Measurements from ENCODE around the gene RNF135.
"Not testable (repeated sequence)": the region's sequence is repeated elsewhere in the genome, so short reads cannot be mapped to it uniquely, and the experiment has no call there.

Gene RNF135

DNA sequence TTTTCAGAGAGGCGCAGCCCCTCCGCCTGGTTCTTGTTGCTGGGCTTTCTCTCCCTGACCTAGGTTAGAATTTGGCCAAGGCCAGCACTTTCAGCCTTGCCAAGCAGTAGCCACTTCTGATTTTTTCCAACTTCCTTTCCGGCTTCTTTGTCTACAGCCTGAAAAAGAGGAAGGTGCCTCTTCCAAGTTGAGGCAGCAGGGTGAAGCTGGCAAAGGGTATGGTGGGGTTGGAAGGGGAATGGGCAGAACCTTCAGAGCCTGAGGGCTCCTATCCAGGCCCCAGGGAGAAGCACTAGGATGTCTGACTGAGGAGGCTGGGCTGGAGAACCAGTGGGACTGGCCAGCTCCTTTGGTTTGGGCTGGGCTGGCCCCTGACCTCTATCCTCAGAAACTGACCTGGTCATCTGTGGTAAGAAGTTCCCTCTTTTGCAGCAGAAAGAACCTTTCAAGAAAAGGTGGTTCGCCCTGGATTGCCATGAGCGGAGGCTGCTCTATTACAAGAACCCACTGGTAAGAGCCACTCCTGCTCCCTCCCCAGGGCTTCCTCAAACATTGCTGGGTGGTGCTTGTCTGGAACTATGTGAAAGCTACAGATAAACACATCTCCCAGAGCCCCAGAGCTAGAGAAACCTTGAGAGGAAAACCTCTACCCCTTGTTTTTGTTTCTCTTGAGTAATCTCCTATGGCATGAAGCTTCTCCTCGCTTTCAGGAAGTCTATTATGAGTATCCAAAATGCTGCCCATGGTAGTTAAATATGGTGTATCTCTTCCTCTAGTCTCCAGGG is 16.6 kb upstream of the RNF135 start:
- no peak for DNase-seq (ENCODE audit: low read depth in 3 of 3)

DNA sequence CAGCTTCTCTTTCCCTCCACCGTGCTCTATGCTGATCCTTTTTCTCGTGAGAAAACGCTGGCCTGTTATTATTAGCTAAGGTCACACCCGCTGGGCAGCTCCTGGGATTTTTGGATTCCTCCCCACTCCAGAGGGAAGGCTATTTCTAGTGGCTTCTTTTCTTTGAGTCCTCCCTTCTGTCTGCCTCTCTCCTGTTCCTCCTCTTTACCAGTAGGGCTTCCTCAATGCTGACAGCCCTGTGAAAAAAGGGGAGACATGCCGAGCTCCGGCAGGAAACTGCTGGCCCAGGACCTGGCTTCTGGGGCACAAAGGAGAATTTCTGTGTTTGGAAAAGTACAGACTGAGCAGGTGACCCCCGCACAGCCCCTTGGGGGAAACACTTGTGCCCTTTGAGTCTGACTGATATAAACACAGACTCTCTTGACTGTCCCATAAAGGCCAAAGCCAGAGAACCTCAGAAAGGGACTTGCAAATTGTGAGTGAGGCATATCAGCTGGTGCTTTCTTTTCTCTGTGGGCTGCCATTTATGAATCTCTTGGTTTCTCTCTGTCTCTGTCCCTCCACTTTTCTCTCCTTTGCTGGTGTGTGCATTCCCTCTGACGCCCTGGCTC is 14.0 kb upstream of the RNF135 start:
- DNase-seq (ENCODE audit: low read depth in 3 of 3): no peak

DNA sequence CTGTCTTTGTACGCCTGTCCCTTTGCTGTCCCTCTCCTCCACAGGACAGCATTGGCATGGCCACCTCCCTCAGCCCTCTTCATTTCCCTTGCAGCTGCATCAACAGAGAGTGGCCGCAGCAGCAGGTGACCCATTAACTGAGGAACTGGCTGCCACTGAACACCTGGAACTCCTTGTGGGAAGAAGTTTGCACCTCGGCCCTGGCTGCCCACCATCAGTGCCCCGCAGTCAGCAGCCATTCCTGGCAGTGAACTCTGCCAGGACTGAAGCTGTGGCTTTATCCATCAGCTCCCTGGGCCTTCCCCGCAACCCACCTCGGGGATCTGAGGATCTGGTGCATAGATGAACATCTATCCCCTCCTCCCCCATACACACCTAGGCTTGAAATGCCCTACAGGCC is 13.1 kb upstream of the RNF135 start:
- no peak for DNase-seq (ENCODE audit: low read depth in 3 of 3)

GRCh38 chr17:30958187-30958586 is 12.7 kb upstream of the RNF135 start:
- DNase-seq (ENCODE audit: low read depth in 3 of 3): no peak

- DNase-seq (ENCODE audit: low read depth in 3 of 3): no peak
Observed at GRCh38 chr17:30961209-30962188, 9.3 kb upstream of the RNF135 start.

GRCh38 chr17:30964312-30964711 is 6.5 kb upstream of the RNF135 start:
- not testable (repeated sequence) for DNase-seq (ENCODE audit: low read depth in 3 of 3)

DNA sequence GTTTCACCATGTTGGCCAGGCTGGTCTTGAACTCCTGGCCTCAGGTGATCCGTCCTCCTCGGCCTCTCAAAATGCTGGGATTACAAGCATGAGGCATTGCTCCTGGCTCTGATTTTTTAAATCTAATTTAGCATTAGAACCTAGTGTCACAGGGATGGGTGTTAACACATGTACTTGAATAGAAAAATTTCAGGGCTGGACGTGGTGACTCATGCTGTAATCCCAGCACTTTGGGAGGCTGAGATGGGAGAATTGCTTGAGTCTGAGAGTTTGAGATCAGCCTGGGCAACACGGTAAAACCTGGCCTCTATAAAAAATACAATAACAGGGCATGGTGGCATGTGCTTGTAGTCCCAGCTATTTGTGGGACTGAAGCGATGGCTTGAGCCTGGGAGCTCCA is 6.0 kb upstream of the RNF135 start:
- DNase-seq (ENCODE audit: low read depth in 3 of 3): no peak

GRCh38 chr17:30965686-30966085 is 5.2 kb upstream of the RNF135 start:
- no peak for DNase-seq (ENCODE audit: low read depth in 3 of 3)

GRCh38 chr17:30967911-30968310 is 2.9 kb upstream of the RNF135 start:
- DNase-seq (ENCODE audit: low read depth in 3 of 3): not testable (repeated sequence)

DNA sequence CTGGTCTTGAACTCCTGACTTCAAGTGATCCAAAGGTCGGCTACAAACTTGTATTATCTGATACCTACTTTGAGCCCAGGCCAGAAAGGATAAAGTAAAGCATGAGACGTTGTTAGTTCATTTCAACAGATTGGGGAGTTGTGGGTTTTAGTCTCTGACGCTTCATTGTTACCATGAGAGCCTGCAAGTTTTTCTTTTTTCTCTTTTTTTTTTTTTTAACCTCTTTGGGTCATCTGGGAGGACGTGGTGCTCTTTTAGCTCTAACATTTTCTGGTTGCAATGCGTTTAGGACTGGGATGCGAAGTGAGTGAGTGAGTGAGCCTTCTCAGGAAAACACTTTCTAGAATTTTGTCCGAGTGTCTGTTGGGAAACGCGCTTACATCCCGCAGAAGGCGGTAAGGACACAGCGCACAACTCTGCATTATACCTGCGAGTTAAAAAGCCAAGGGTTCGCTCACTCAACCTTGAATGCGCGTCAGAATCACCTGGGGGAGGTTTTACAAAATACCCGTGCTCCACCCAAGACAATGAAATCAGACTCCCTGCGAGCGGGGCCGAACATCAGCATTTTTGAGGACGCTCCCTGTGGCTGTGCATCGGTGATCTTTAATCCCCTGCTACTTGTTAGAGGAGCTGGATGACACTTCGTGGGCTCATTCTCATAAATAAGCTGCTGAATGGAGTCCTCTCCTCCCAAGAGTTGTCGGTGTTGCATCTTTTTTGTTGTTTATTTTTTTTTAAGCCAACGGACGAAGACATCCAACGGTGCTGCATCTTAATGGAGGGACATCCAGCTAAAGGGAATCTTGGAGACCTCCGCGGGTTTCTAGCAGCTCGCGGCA is 629 bp upstream of the RNF135 start:
- DNase-seq (ENCODE audit: low read depth in 3 of 3): no peak

GRCh38 chr17:30975042-30975820 is 4.4 kb downstream of the RNF135 start:
- no peak for DNase-seq (ENCODE audit: low read depth in 3 of 3)

- not testable (repeated sequence) for DNase-seq (ENCODE audit: low read depth in 3 of 3)
Observed at GRCh38 chr17:30979919-30980318, 9.1 kb downstream of the RNF135 start.

DNA sequence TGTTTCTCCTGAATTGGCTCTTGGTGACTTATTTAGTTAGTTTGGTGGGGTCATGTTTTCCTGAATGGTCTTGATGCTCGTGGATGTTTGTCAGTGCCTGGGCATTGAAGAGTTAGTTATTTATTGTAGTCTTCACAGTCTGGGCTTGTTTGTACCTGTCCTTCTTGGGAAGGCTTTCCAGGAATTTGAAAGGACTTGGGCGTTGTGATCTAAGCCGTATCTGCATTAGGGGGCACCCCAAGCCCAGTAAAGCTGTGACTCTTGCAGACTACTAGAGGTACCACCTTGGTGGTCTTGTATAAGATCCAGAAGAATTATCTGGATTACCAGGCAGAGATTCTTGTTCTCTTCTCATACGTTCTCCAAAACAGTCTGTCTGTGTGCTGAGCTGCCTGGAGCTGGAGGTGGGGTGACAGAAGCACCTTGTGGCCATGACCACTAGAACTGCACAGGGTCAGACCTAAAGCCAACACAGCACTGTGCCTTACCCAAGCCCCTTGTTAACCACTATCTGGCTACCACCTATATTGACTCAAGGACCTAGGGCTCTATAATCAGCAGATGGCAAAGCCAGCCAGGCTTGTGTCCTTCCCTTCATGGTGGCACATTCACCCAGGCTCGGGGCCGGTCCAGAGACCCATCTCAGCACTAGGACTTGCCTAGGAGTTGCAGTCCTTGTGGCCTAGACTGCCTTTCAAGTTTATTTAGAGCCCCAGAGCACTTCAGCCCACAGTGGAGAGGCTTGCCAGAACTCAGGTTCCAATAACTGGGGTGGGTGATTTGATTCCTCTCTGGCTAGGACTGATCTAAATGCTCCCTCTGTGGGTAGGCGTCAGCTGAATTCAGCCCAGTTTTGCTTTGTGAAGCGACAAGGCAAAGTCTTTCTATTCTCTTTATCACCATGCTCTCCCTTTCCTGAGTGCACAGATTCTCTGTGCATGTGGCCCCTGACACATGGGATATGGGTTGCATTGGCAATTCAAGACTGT is 11.0 kb downstream of the RNF135 start:
- no peak for DNase-seq (ENCODE audit: low read depth in 3 of 3)

DNA sequence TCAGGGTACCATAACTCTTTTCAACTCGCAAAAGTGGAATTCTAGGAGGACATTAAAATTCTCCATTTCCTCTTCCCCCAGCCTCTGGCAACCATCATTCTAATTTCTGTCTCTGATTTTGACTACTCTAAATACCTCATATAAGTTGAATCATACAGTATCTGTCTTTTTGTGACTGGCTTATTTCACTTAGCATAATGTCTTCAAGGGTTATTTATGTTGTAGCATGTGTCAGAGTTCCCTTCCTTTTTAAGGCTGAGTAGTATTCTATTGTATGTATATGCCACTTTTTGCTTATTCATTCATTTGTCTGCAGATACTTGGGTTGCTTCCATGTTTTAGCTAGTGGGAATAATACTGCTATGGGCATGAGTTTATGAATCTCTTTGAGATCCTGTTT is 12.0 kb downstream of the RNF135 start:
- no peak for DNase-seq (ENCODE audit: low read depth in 3 of 3)

GRCh38 chr17:30990458-30990857 is 19.6 kb downstream of the RNF135 start:
- no peak for DNase-seq (ENCODE audit: low read depth in 3 of 3)

DNA sequence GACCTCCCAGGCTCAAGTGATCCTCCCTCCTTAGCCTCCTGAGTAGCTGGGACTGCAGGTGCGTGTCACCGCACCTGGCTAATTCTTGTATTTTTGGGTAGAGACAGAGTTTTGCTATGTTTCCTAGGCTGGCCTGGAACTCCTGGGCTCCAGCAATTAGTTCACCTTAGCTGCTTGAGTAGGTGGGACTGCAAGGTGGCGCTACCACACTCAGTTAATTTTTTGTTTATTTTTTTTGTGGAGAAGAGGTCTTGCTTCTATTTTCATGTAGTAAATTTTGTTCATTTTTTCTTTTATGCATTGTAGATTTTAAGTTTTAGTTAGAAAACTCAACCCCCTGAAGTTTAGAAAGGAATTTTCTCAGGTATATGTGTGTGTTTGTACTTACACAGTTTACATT is 21.7 kb downstream of the RNF135 start:
- no peak for DNase-seq (ENCODE audit: low read depth in 3 of 3)

GRCh38 chr17:30995347-30995746 is 24.5 kb downstream of the RNF135 start:
- no peak for DNase-seq (ENCODE audit: low read depth in 3 of 3)

DNA sequence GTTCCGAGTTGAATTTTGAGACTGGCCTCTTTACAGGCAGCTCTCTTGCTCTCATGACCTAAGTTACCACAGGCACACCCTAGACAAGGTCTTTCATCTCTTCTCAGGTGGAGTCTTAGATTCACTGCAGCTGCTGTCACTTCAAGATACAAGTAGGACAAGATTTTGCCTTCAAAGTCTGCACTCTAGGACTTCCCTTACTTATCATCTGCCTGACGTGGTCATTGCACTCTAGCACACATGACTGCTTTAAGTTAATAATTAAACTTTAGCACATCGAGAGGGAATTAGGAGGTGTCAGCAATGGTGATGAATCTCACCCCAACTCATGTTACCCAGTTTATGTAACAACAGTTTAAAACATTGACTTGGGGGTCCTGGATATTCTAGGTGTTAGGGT is 25.6 kb downstream of the RNF135 start:
- DNase-seq (ENCODE audit: low read depth in 3 of 3): no peak

DNA sequence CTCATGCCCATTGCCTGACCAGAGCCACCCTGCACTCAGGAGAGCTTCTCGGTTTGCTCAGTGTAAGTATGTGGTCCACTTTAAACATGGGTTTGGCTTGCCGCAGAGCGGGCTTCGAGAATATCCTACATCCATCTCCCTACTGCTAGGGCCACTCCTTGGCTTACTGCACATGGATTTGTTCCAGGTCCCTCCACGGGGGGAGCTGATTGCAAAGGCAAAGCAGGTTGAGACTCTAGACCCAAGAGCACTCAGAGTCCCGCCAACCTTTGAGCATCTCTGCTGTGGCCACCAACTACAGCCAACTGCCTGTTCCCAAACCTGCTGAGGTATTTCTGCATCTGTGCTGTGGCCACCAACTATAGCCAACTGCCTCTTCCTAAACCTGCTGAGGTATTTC is 26.4 kb downstream of the RNF135 start:
- DNase-seq (ENCODE audit: low read depth in 3 of 3): no peak
